Renal cortex interstitium (tissue), 11 donors: Measurements from ENCODE around the gene CD151. TPM values are rescaled to one million over a fixed set of nuclear protein-coding genes. Genes with fewer than 3 reads are reported as not detected.

Experiments
- DNase-seq, 11 donors: peaks; one replicate each; pipeline ENCODE4 v3.0.0-alpha.2; 2013; ENCODE audit warnings: low read depth in 9 of 11, low spot score in 4 of 11; ENCODE audit errors: extremely low read depth in 1 of 11
- polyA plus RNA-seq, 3 donors: library from polyadenylated mRNA; unstranded; fragments of 120-200 nt; gene quantifications; one replicate each; pipeline ENCODE4 v1.2.1, GENCODE V29; 2013; ENCODE audit not compliant: insufficient read length in 3 of 3

The CD151 gene
- polyA plus RNA-seq, 3 donors = 140 to 214 (median 206) TPM

GRCh38 chr11:870418-870817 is 37.7 kb downstream of the CD151 start:
- no peak for DNase-seq

DNA sequence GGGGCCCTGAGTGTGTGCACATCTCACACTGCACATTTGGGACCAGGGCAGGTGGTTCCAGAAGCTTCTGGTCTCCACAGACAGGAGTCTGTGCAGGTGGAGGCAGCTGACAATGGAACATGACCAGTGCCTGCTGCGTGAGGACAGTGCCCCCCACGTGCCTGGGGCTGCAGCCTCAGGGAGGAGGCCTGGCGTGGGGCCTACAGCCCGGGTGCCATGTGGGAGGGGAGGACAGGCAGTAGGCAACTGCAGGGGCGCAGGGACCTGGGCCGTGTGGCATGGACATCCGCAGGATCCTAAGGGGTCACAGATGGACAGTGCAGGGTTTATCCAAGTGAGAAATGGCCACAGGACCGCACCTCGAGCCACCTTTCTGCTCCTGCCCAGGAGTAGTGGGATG is 38.7 kb downstream of the CD151 start:
- no peak for DNase-seq

DNA sequence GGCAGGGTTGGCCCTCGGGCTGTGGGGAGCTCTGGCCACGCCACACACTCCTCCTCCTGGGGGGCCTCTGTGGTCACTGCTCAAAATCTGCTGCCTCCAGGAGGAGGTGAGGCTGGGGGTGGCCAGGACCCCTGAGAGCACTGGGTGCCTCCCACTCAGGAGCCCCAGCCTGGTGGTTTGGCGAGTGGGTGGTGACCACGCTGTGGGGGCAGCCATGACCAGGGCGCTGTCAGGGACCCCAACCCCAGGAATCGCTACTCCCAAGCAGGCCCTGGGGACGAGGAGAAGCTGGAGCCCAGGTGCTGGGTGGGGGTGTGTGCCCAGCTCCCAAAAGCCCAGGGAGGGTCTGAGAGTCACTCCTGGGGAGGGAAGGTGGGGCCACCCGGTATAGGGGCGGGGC is 40.0 kb downstream of the CD151 start:
- no peak for DNase-seq

- DNase-seq = peak in 1 of 11 donors; percentile 51
Measured at GRCh38 chr11:873706-874105, 41.0 kb downstream of the CD151 start.

GRCh38 chr11:875203-875602 is 42.5 kb downstream of the CD151 start:
- DNase-seq = no peak

DNA sequence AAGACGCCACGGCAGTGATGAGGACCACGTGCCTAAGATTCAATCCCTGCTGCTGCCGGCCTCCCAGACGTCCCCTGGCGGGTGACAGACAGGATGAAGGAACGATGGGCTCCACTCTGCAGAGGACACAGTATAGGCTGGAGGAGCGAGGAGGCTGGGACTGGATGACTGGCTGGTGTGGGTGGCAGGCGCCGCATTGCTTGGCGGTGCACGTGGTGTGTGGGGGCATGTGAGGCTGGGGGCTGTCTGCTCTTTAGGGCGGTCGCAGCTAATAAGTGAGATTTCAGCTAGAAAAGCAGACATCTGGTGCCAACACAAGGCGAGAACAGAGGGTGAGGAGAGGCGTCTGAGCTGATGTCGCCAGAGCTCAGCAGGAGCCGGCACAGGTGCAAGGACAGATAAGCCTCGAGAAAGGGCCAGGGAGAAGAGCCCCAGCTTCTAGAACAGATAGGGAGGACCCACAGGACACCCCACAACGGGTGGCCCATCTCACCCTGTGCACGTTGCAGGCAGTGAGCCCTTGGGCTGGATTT is 43.1 kb downstream of the CD151 start:
- DNase-seq = no peak

- DNase-seq = no peak
Measured at GRCh38 chr11:876545-876944, 43.8 kb downstream of the CD151 start.

DNA sequence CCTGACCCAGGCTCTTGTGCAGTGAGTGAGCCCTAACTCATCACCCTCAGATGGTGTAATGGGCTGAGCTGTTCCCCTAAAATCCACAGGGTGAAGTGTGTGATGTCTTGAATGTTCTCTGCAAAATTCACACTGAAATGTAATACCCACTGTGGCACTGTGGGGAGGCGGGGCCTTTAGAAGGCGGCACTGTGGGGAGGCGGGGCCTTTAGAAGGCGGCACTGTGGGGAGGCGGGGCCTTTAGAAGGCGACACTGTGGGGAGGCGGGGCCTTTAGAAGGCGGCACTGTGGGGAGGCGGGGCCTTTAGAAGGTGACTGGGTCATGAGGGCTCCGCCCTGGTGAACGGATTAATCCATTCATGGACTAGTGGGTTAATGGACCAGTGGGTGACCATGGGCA is 44.8 kb downstream of the CD151 start:
- no peak for DNase-seq

DNA sequence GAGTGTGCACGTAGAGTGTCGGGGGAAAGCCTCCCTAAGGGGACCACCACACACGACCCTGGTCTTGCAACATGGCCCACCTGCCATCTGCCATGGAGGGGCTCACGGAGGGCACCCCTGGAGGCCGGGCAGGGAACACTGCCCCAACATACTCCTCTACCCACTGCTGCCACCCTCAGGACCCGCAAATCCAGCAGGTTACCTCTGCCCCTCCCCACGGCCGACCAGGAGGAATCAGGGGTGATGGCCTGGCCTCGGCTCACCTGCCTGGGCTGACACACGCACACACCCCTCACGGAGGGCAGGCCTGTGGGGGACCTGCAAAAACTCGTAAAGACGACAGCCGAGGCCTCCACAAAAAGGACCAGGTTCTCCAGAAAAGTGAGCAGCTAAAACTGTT is 47.7 kb downstream of the CD151 start:
- no peak for DNase-seq

- no peak for DNase-seq
Measured at GRCh38 chr11:882596-882995, 49.8 kb downstream of the CD151 start.

DNA sequence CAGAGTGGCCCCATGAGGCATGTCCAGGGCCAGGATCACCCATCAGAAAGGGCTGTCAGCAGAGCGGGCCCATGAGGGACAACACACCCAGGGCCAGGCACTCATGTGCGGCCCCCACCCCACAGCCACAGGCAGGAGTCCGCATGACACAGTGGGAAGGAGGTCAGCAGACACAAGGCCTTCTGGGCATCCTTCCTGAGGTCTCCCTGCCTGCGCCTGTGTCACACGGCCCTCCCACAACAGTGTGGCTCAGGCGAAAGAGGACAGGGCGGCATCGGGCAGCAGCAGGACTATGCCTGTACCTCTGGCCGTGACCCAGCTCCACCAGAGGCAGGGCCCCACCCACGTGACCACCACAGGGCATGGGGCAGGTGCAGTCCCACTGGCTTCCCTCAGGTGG is 50.8 kb downstream of the CD151 start:
- DNase-seq = no peak

GRCh38 chr11:884578-885070 is 51.9 kb downstream of the CD151 start:
- no peak for DNase-seq

GRCh38 chr11:886568-886967 is 53.8 kb downstream of the CD151 start:
- no peak for DNase-seq

DNA sequence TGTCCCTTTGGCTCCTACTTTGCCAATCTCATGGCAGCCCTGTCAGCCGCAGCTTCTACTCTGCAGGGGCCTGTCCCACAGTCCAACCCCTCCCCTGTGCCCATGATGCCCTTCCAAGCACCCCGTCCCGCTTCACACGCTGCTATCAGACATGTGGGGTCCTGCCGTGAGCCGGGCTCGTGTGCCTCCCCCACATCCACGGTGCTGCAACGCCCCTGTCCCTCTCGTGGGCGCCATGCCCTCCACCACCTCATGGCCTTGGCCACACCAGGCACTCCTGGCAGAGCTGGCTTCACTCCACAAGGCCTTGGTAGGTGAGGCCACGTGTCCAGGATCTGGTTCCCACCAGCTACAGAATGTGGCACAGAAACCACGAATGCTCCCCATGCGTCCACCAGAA is 54.8 kb downstream of the CD151 start:
- no peak for DNase-seq

Other genes with a start within 250 kb of the CD151 start
- 10 to 100 TPM in 2 of 3 donors, 1 to 10 TPM in 1; 6.4 to 12.8 (median 10.1) TPM for gene IRF7, start 217.0 kb upstream of the CD151 start, polyA plus RNA-seq
- gene CDHR5, start 208.0 kb upstream of the CD151 start, polyA plus RNA-seq = 10 to 100 TPM; 40.3 to 65.3 (median 40.7) TPM
- gene SCT, start 205.8 kb upstream of the CD151 start, polyA plus RNA-seq = 1 to 10 TPM in 2 of 3 donors, under 1 TPM in 1; 0.93 to 2.8 (median 2.0) TPM
- 1 to 10 TPM; 2.0 to 7.5 (median 4.0) TPM for gene DRD4, start 195.7 kb upstream of the CD151 start, polyA plus RNA-seq
- 10 to 100 TPM; 44.0 to 58.7 (median 57.1) TPM for gene DEAF1, start 137.7 kb upstream of the CD151 start, polyA plus RNA-seq
- gene TMEM80, start 137.1 kb upstream of the CD151 start, polyA plus RNA-seq = 10 to 100 TPM; 40.4 to 66.1 (median 43.3) TPM
- 100 to 1,000 TPM; 103 to 181 (median 129) TPM for gene EPS8L2, start 126.7 kb upstream of the CD151 start, polyA plus RNA-seq
- gene TALDO1, start 85.5 kb upstream of the CD151 start, polyA plus RNA-seq = 100 to 1,000 TPM; 115 to 135 (median 130) TPM
- 100 to 1,000 TPM in 1 of 3 donors, 10 to 100 TPM in 2; 53.7 to 103 (median 88.2) TPM for gene GATD1, start 55.5 kb upstream of the CD151 start, polyA plus RNA-seq
- gene CEND1, start 42.9 kb upstream of the CD151 start, polyA plus RNA-seq = under 1 TPM; 0.37 to 0.70 (median 0.67) TPM
- gene SLC25A22, start 34.7 kb upstream of the CD151 start, polyA plus RNA-seq = 10 to 100 TPM; 12.2 to 21.7 (median 18.9) TPM
- 10 to 100 TPM in 1 of 3 donors, 1 to 10 TPM in 2; 6.3 to 13.4 (median 9.6) TPM for gene PIDD1, start 27.7 kb upstream of the CD151 start, polyA plus RNA-seq
- gene RPLP2, start 23.0 kb upstream of the CD151 start, polyA plus RNA-seq = 1,000 to 10,000 TPM in 2 of 3 donors, 100 to 1,000 TPM in 1; 848 to 1,190 (median 1,139) TPM
- 10 to 100 TPM; 42.6 to 85.5 (median 65.5) TPM for gene PNPLA2, start 14.0 kb upstream of the CD151 start, polyA plus RNA-seq
- gene CRACR2B, start 5.0 kb upstream of the CD151 start, polyA plus RNA-seq = 10 to 100 TPM; 10.3 to 19.4 (median 16.2) TPM
- 100 to 1,000 TPM in 2 of 3 donors, 10 to 100 TPM in 1; 85.4 to 128 (median 123) TPM for gene POLR2L, start 9.6 kb downstream of the CD151 start, polyA plus RNA-seq
- gene TSPAN4, start 9.9 kb downstream of the CD151 start, polyA plus RNA-seq = 10 to 100 TPM; 58.3 to 81.2 (median 78.9) TPM
- 100 to 1,000 TPM in 2 of 3 donors, 10 to 100 TPM in 1; 100.0 to 125 (median 113) TPM for gene CHID1, start 77.9 kb downstream of the CD151 start, polyA plus RNA-seq
- gene AP2A2, start 92.9 kb downstream of the CD151 start, polyA plus RNA-seq = 100 to 1,000 TPM; 105 to 133 (median 108) TPM
- gene MUC6, start 203.8 kb downstream of the CD151 start, polyA plus RNA-seq = 10 to 100 TPM; 14.8 to 31.8 (median 17.0) TPM
- gene MUC2, start 241.9 kb downstream of the CD151 start, polyA plus RNA-seq = under 1 TPM; 0.03 to 0.45 (median 0.03) TPM